HepG2 (cell line): ENCODE results near the gene GSTA5. TPM values are rescaled to one million over a fixed set of nuclear protein-coding genes. Genes with fewer than 3 reads are reported as not detected.

Source experiments
- ATRX ChIP-seq: sonication (generic); formaldehyde crosslinking; IDR thresholded peaks from 2 replicates; pipeline ENCODE4 v1.4.0; 2020; ENCODE audit warnings: missing genetic modification reagents, borderline replicate concordance
- CREB1 ChIP-seq, 2 experiments: fragments of 450-650 bp in 1 of 2; IDR thresholded peaks; 2 replicates each; pipeline ENCODE4 v1.6.1; 2016 to 2017; ENCODE audit warnings: control low read depth in 1 of 2, mild to moderate bottlenecking in 1 of 2, missing compliant biosample characterization in 1 of 2, missing genetic modification characterization in 1 of 2
- DPF2 ChIP-seq: sonication (generic); formaldehyde crosslinking; IDR thresholded peaks from 2 replicates; pipeline ENCODE4 v1.4.0; 2020; ENCODE audit warnings: mild to moderate bottlenecking, low read depth, missing genetic modification reagents, borderline replicate concordance
- FOXA3 ChIP-seq: IDR thresholded peaks from 2 replicates; pipeline ENCODE4 v1.6.1; 2016; ENCODE audit warnings: missing genetic modification reagents, missing compliant biosample characterization
- MYC ChIP-seq: sonication (generic); formaldehyde crosslinking; IDR thresholded peaks from 2 replicates; pipeline ENCODE4 v1.9.0; 2021; ENCODE audit warnings: missing genetic modification reagents, borderline replicate concordance
- NFE2L2 ChIP-seq: fragments of 150-350 bp; IDR thresholded peaks from 2 replicates; pipeline ENCODE4 v1.6.1; 2014; ENCODE audit warnings: low read length
- SAP130 ChIP-seq: IDR thresholded peaks from 2 replicates; pipeline ENCODE4 v1.6.1; 2016; ENCODE audit warnings: low read depth
- SOX6 ChIP-seq, 2 experiments: fragments of 450-650 bp in 1 of 2; sonication (generic) in 1 of 2; formaldehyde crosslinking in 1 of 2; IDR thresholded peaks; 2 replicates each; pipeline versions ENCODE4 v1.4.0 to v1.6.1; 2017 to 2020; ENCODE audit warnings: antibody characterized with exemption in 1 of 2, mild to moderate bottlenecking in 1 of 2, missing genetic modification reagents in 1 of 2
- ZNF430 ChIP-seq: sonication (generic); formaldehyde crosslinking; IDR thresholded peaks from 2 replicates; pipeline ENCODE4 v1.9.0; 2021; ENCODE audit warnings: mild to moderate bottlenecking, missing genetic modification reagents
- ZNF431 ChIP-seq: sonication (generic); formaldehyde crosslinking; IDR thresholded peaks from 2 replicates; pipeline ENCODE4 v1.9.0; 2022; ENCODE audit warnings: missing genetic modification reagents, low read depth, mild to moderate bottlenecking, borderline replicate concordance
- ZNF672 ChIP-seq: sonication (generic); formaldehyde crosslinking; IDR thresholded peaks from 2 replicates; pipeline ENCODE4 v1.8.1; 2022; ENCODE audit warnings: missing genetic modification reagents
- polyA plus RNA-seq, 8 experiments: library from polyadenylated mRNA; depleted of rRNA in 3 of 8; stranded (reverse) in 7 of 8; unstranded in 1 of 8; fragments of >200 nt; fragmentation: Illumina TruSeq in 4 of 8; extraction: Trizol in 4 of 8; gene quantifications; 2 replicates each; pipeline versions ENCODE4 v1.2.1 to v1.2.3, GENCODE V29; 2011 to 2016; ENCODE audit warnings: low read depth in 4 of 8, missing spikeins in 1 of 8, mixed read lengths in 1 of 8; ENCODE audit not compliant: insufficient read depth in 1 of 8
- total RNA-seq, 5 experiments: library from RNA; depleted of rRNA; stranded (reverse); fragments of >200 nt; fragmentation: Illumina TruSeq; extraction: Trizol; gene quantifications; 2 replicates each; pipeline ENCODE4 v1.2.3, GENCODE V29; 2016; ENCODE audit warnings: low read depth in 1 of 5
- TF ChIP-seq, protein P1 (sequence below): sonication (generic); formaldehyde crosslinking; IDR thresholded peaks from 2 replicates; pipeline ENCODE4 v1.5.0; 2020; ENCODE audit warnings: mild to moderate bottlenecking, missing genetic modification reagents, borderline replicate concordance
- TF ChIP-seq, protein P2 (sequence below): sonication (generic); formaldehyde crosslinking; IDR thresholded peaks from 2 replicates; pipeline ENCODE4 v1.4.0; 2020; ENCODE audit warnings: missing genetic modification reagents
- TF ChIP-seq, protein P3 (sequence below): sonication (generic); formaldehyde crosslinking; conservative IDR thresholded peaks from 2 replicates; pipeline ENCODE4 v1.5.0; 2020; ENCODE audit warnings: missing genetic modification reagents
- TF ChIP-seq, protein P4 (sequence below): sonication (generic); formaldehyde crosslinking; IDR thresholded peaks from 2 replicates; pipeline ENCODE4 v1.4.0; 2020; ENCODE audit warnings: missing genetic modification reagents
- TF ChIP-seq, protein P5 (sequence below): IDR thresholded peaks from 2 replicates; pipeline ENCODE4 v1.4.0; 2020; ENCODE audit warnings: mild to moderate bottlenecking, missing genetic modification reagents

GSTA5 gene
- total and polyA plus RNA-seq, 2 of the 13 experiments (the other 11 are each of a cell fraction or from before 2014, with no cell fraction given): not detected

DNA sequence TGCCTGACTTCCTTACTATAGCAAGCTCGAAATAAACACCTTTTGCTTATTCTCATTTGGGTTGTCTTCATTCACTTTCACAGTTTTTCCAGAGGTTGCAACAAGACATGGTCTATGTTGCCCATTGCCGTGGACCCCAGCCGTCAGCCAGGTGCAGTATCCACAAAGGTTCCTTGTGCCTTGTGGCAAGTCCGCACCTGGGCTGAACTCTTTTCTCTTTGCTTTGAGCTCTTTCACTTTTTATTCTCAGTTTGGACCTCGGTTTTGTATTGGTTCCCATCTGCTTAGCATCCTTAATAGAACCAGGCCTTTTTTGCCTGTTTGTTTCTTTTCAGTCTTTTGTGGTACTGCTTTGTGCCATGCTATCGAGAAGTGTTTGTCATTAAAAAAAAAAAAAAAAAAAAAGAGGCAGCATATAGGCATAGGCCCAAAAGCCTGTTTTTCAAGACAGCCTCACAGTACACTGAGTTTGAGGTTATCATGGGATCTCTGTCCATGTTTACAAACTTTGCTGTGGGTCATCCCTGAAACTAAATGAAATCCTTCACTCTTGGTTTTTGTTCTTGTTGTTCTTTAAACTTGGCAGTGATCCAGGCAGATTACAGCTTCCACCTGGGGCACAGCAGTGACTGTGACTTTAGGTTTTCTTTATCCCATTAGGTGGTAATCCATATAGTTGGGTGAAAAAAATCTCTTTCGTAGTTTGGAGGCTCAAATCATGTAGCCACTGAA is 35.6 kb upstream of the GSTA5 start (continued):
- TF ChIP-seq, protein P1, sequence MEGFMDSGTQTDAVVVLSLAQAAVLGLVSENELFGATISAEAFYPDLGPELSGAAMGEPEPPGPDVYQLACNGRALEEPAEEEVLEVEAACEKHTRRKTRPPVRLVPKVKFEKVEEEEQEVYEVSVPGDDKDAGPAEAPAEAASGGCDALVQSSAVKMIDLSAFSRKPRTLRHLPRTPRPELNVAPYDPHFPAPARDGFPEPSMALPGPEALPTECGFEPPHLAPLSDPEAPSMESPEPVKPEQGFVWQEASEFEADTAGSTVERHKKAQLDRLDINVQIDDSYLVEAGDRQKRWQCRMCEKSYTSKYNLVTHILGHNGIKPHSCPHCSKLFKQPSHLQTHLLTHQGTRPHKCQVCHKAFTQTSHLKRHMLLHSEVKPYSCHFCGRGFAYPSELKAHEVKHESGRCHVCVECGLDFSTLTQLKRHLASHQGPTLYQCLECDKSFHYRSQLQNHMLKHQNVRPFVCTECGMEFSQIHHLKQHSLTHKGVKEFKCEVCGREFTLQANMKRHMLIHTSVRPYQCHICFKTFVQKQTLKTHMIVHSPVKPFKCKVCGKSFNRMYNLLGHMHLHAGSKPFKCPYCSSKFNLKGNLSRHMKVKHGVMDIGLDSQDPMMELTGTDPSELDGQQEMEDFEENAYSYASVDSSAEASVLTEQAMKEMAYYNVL (CRISPR knock-in tag): no peak
- TF ChIP-seq, protein P2, sequence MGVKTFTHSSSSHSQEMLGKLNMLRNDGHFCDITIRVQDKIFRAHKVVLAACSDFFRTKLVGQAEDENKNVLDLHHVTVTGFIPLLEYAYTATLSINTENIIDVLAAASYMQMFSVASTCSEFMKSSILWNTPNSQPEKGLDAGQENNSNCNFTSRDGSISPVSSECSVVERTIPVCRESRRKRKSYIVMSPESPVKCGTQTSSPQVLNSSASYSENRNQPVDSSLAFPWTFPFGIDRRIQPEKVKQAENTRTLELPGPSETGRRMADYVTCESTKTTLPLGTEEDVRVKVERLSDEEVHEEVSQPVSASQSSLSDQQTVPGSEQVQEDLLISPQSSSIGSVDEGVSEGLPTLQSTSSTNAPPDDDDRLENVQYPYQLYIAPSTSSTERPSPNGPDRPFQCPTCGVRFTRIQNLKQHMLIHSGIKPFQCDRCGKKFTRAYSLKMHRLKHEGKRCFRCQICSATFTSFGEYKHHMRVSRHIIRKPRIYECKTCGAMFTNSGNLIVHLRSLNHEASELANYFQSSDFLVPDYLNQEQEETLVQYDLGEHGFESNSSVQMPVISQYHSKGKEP: no peak
- TF ChIP-seq NFE2L2 (no peak), ZNF672 (CRISPR knock-in tag) (no peak), MYC (no peak), SAP130 (CRISPR knock-in tag) (no peak), DPF2 (CRISPR knock-in tag) (no peak), CREB1 (IDR thresholded peaks at IDR 0.05) (no peak), CREB1 (CRISPR knock-in tag; IDR thresholded peaks at IDR 0.05) (no peak), ATRX (CRISPR knock-in tag) (no peak), SOX6 (IDR thresholded peaks at IDR 0.05) (no peak), SOX6 (CRISPR knock-in tag; IDR thresholded peaks at IDR 0.05) (peak; percentile 37; the same call in 1 of the 2 replicates), ZNF431 (CRISPR knock-in tag) (no peak), FOXA3 (CRISPR knock-in tag) (peak; percentile 49), ZNF430 (CRISPR knock-in tag) (no peak)
- TF ChIP-seq, protein P3, sequence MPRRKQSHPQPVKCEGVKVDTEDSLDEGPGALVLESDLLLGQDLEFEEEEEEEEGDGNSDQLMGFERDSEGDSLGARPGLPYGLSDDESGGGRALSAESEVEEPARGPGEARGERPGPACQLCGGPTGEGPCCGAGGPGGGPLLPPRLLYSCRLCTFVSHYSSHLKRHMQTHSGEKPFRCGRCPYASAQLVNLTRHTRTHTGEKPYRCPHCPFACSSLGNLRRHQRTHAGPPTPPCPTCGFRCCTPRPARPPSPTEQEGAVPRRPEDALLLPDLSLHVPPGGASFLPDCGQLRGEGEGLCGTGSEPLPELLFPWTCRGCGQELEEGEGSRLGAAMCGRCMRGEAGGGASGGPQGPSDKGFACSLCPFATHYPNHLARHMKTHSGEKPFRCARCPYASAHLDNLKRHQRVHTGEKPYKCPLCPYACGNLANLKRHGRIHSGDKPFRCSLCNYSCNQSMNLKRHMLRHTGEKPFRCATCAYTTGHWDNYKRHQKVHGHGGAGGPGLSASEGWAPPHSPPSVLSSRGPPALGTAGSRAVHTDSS (CRISPR knock-in tag): no peak
- TF ChIP-seq, protein P4, sequence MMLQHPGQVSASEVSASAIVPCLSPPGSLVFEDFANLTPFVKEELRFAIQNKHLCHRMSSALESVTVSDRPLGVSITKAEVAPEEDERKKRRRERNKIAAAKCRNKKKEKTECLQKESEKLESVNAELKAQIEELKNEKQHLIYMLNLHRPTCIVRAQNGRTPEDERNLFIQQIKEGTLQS: no peak
- TF ChIP-seq, protein P5, sequence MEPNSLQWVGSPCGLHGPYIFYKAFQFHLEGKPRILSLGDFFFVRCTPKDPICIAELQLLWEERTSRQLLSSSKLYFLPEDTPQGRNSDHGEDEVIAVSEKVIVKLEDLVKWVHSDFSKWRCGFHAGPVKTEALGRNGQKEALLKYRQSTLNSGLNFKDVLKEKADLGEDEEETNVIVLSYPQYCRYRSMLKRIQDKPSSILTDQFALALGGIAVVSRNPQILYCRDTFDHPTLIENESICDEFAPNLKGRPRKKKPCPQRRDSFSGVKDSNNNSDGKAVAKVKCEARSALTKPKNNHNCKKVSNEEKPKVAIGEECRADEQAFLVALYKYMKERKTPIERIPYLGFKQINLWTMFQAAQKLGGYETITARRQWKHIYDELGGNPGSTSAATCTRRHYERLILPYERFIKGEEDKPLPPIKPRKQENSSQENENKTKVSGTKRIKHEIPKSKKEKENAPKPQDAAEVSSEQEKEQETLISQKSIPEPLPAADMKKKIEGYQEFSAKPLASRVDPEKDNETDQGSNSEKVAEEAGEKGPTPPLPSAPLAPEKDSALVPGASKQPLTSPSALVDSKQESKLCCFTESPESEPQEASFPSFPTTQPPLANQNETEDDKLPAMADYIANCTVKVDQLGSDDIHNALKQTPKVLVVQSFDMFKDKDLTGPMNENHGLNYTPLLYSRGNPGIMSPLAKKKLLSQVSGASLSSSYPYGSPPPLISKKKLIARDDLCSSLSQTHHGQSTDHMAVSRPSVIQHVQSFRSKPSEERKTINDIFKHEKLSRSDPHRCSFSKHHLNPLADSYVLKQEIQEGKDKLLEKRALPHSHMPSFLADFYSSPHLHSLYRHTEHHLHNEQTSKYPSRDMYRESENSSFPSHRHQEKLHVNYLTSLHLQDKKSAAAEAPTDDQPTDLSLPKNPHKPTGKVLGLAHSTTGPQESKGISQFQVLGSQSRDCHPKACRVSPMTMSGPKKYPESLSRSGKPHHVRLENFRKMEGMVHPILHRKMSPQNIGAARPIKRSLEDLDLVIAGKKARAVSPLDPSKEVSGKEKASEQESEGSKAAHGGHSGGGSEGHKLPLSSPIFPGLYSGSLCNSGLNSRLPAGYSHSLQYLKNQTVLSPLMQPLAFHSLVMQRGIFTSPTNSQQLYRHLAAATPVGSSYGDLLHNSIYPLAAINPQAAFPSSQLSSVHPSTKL (CRISPR knock-in tag): 0 out of 2 replicates have a peak, but pooled peaks have one; percentile 15
